Measurements from ENCODE around the gene NR4A1.
"Not testable (repeated sequence)": the region's sequence is repeated elsewhere in the genome, so short reads cannot be mapped to it uniquely, and the experiment has no call there.

Gene NR4A1

DNA sequence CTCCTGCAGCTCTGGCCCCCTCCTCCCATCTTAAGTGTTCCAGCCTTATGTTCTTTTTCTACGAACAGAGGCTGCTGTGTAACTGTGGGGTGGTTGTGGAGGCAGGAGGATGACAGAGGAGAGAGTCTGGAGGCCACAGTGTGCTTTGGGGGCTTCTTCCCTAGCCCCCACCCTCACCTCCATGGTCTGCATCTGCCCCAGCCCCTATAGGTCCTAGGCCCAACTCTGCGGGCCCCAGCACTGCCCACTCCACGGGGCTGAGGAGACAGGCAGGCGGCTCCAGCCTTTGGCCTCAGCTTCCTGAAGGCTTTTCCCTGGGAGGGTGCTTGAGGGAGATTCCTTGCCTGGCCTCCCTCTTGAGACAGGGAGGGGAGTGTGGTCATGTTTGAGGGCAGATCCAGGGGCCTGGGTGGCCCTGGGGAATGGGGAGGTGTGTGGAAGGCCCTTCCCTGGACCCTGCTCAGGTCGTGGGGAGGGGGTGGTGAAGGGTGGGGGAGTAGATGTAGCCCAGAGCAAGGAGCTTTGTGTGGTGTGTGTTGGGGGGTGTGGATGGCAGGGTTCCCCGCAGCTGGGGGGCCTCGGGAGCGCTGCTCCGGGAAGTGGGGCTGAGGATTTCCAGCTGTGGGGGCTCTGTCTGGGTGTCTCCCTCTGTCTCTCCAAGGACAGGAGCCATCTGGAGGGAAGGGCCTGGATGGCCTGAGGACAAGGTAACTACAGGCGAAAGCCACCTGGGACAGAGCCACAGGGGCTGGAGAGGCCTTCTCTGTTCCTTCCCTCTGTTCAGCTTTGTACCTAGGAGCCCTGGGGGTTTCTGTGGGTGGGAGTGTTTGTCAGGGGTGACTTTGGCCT lies 29.4 kb downstream of the NR4A1 start:
- no peak for ATAC-seq

DNA sequence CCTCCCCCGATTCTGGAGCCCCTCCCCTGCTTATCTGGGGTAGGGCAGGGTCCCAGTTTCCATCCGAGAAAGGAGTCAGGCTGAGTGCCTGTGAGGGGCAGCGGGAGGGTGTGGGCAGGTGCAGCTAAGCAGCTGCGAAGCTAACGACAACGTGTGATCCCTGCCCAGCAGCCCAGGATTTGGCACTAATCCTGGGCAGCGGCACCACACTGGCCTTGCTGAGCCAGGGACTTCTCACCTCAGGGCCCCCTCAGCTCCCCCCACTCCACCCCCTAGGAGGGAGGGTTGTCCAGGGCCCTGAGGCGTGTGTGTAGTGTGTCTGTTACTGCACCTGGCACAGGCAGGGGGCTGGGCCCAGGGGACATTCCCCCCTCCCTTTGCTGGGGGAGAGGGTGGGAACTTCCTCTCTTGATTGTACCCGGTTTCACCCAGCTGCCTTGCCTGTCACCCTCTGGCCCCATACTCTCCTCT lies 30.1 kb downstream of the NR4A1 start:
- ATAC-seq, result peak in 1 of 2 donors; percentile 34

DNA sequence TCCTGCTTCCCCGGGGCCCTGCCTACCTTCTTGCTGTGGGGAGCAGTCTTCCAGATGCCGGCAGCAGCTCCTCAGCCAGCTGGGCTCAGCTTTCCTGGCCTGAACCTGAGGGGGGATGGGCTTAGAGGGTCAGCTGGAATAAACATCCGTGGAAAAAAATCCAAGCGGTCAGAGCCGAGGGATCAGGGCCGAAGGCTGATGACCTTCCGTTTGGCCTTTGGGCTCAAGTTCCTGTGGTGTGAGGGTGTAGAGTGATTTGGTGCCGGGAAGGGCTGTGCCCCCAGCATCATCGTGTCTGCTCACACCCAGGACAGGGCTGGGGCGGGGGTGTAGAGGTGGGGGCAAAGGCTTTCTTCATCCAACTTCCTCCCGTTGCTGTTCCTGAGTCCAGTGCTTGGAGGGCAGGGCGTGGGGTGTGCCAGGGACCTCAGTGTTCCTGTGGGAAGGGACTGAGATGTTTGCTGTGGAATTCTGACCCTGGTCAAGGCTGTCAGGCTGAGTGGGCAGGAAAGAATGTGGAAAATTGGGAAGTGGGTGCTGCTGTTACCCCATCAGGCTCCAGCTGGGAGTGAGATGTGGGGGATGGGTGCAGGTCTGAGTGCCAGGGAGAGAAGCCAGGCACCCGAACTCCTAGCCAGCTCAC lies 30.9 kb downstream of the NR4A1 start:
- ATAC-seq, result no peak

DNA sequence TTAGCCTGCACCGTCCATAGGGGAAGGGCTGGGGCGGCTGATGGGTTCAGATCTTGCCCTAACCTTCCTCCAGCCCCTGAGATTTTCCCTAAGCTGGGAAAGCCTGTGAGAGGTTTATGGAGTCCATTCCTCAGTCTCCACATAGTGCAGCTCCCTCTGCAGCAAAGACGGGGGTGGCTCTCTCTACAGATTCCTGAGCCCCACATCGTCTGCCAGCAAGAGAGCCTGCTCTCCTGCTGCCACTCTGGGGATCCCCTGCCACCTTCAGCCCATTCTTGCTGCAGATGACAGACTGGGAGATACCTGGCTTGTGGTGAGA lies 31.4 kb downstream of the NR4A1 start:
- ATAC-seq, result no peak

DNA sequence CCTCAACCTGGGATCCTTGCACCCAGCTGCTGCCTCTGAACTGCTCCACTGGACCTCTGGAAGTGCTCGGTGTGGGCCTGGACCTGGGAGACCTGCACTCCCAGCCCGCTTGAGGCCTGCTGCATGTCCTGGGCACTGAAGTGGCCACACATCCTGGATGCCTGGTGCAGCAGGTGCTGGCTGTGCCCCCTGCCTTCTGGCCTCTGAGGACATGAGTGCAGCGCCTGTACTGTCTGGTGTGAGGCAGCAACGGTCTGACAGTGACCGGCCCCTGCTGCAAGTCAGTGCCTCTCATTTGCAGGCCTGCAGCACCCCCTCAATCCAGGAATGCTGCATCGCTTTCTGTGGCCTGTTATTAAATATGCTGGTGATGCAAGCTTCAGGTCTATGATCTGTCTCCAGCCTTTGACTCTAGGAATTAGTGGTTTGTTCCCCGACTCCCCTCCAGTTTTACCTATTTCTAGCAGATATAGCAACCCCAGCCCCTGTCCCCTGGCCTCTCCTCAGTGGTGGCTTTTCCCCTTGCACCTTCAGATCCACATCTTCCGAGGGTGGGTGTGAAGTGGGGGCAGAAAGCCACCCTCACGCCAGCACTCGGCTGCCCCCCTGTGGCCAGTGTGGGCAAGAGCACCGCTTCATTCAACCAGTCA lies 31.9 kb downstream of the NR4A1 start:
- ATAC-seq, result peak; percentile 71 to 83

DNA sequence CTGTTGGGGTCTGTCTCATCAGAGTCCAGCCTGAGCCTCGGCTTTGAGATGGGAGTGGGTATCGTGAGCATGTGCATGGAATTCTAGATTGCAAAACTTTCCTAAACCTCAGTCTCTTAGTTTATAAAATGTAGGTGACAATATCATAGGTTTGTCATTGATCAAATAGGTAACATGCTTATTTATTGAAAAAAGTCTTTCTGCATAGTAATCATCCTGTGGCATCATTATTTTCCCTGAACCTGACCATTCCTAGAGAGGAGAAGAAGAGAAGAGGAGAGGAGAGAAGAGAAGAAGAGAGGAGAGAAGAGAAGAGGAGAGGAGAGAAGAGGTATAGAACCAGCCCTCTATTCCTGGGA lies 32.4 kb downstream of the NR4A1 start:
- ATAC-seq, result no peak

DNA sequence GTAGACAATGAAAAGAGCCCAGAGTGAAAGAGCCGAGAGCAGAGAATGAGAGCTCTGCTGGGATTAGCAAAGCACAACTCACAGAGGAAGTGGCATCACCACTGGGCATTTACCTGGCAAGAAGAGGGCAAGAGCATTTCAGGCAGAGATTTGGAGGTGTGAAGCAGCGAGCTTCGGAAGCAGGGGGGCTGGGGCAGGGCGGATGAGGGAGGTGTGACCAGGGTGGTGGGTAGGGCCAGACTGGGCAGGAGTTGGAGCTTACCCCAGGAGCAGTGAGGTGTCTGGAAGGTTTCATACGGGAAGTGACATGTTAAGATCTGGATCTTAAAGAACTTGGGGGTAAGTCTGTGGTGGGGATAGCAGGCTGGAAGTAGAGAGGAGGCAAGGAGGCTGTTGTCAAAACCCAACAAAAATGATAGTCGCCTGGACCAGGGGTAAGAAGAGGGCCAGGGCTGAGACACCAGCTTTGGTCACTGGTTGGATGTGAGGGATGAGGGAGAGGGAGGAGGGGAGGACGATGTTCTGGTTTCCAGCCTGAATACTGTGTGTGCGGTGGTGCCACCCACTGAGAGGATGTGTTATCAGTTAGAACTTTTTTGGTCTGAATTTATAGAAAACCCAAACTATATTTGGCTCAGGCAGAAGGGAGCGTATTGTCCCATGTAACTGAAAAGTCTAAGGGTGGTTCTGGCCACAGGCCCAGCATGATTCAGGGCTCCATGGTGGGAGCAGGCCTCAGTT lies 33.4 kb downstream of the NR4A1 start:
- ATAC-seq, result no peak

DNA sequence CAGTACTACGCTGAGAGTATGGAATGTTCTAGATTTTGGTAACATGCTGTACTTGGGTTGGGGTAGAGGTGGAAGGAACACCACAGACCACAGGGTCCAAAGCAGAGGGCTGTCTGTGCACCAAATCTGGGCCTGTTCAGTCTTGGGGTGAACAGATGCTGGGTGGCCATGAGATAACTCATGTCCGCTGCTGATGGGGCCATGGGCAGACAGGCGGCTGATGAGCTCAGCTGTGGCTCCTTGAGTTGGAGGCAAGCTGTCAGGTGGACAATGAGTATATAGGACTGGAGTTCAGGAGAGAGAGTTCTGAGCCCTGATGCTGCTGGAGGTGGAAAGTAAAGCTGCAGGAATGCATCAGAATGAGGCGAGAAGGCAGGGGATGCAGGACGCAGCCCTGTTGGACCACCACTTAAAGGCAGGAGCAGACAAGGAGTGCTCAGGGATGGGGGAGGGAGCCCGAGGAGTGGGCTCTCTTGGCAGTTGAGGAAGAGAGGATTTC lies 34.5 kb downstream of the NR4A1 start:
- ATAC-seq, result no peak

DNA sequence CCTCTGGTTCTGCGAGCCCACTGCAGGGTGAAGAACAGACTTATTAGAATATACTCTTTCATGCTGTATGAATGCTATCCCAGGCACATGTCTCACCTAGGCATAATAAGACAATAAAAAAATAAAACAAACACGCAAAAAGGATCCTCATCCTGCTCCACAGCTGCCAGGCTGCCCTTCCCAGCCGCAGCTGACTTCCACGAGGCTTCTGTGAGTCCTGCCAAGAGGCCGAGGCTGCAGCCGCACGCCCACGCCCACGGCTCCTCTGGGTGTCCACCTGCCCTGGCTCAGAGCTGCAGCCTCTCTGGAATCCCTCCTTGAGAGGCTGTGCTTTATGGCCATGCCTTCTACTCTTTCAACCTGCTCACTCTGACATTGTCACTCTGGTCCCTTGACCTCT lies 35.1 kb downstream of the NR4A1 start:
- ATAC-seq, result no peak

DNA sequence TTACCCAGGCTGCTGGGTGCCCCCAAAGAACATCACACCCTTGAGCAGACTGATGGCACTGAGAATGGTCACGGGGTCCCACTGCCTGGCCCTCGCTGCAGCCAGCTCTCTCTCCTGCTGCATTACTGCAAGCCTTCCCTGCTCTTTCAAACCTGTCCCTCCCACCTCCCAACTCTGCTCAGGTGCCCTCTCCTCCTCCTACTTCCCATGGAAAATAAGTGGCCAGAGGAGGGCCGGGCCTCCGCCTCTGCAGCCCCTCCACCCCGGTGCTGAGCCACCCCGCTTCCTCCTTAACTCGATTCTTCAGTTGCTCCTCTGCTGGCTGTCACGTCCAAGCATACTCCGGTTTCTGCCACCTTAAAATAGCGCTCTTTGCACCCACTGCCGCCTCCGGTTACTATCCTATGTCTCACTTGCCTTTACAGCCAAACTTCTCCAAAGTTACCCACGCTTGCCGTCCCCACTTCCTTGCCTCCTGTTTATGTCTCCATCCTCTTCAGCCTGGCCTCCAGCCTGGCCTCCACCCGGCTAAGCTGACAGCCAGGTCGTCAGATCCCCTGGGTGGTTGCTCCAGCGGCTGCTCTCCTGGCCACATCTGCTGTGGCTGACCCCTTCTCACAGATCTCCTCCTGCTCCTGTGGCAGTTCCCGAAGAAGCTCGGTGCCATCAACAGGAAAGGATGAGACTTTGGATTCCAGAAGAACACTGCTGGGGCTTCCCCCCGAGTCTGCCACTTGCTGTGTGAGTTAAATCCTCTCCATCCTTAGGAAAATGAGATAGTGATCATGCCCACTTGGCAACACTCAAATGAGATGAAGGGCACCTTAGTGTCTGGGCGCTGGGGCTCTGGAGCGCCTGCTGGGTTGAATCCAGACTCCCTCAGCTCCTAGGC lies 35.9 kb downstream of the NR4A1 start:
- no peak for ATAC-seq

DNA sequence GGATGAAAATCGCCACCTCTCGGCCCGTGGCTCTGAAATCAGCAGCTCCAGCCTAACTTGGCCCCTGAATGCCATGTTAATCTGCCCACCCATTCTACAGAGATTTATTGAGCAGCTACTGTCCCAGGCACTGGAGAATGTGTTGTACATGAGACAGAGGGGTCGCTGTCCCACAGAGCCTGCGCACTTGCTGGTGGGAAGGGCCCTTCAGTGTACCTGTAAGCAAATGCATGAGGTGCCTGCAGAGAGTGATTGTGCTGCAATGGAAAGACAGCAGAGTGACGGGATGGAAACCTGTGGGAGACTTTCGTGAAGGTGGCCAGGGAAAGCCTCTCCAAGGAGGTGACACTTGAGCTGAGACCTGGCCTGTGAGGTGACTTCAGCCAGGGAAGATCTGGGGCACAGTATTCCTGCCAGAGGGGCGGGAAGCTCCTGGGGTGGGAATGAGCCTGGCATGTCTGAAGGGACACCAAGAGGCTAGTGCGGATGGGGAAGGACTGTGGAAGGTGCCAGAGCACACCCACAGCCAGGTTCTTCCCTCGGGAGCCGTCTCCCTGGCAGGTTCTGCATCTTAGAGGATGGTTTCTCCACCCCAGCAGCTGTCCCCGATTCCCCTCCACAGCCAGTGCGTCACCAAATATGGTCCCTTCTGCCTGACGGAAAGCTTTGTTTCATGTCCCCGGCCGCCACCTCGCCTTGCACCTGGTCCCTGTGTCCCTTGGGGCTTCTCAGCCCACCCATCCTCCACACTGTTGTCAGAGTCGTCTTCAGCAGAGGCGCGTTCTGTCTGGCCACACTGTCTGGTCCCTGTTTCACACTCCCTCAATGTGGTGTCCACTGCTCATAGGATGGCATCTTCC lies 36.9 kb downstream of the NR4A1 start:
- ATAC-seq, result no peak

DNA sequence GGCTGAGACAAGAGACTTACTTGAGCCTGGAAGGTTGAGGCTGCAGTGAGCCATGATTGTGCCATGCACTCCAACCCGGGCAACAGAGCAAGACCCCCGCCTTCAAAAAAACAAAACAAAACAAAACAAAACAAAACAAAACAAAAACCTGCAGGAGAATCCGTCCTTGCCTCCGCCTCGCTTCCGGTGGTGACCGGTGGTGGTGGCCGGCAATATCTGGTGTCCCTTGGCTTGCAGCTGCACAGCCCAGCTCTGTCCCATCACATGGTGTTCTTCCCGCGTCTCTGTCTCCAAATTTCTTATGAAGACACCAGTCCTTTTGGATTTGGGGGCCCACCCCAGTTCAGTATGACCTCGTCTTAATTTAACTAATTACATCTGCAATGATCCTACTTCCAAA lies 38.2 kb downstream of the NR4A1 start:
- ATAC-seq, result no peak

DNA sequence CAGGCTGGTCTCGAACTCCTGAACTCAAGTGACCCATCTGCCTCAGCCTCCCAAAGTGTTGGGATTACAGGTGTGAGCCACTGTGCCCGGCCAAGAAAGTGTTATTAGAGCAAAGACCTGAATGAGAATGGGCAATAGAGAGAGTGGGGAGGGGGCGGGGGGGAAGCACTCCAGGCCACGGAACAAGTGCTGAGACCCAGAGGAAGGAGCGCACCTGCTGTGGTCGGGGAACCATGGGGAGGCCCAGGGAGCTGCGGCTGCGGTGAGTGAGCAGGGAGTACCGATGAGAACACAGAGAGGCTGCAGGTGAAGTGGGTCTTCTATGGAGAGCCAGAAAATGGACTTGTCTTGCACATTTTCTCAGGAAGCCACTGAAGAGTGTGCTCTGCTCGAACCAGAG lies 39.0 kb downstream of the NR4A1 start:
- ATAC-seq, result no peak

DNA sequence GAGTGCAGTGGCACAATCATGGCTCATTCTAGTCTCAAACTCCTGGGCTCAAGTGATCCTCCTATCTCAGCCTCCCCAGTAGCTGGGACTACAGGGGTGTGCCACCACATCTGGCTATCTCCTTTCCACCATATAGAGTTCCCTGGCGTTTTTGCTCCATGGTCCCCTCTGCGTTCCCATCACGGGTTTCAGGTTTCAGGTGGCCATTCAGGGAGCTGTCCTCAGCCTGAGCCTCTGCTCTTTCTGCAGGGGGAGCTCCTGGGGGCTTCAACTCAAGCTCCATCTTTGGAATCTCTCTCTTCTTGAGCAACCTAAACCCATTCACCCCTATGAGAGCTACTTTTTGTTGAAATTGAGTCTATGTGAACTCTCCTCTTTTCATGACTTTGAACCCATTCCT lies 39.8 kb downstream of the NR4A1 start:
- ATAC-seq, result no peak

DNA sequence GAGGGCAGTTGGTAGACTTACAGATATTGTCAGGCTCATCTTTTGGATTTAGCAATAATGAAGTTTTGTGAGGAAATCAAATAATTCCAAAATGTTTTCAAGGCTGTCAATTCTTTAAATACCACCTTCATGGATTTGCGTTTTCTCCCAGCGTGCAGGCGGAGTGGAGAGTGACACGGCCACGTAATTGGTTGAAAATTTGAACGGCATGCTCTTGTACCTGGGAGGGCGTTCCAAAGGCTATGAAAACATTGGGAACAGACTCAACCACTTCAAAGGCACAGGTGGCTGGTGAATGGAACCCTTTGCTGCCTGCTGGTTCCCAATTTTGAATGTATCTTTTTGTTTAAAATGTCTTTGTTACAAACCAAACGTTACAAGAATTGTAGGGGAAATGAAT lies 40.6 kb downstream of the NR4A1 start:
- no peak for ATAC-seq

DNA sequence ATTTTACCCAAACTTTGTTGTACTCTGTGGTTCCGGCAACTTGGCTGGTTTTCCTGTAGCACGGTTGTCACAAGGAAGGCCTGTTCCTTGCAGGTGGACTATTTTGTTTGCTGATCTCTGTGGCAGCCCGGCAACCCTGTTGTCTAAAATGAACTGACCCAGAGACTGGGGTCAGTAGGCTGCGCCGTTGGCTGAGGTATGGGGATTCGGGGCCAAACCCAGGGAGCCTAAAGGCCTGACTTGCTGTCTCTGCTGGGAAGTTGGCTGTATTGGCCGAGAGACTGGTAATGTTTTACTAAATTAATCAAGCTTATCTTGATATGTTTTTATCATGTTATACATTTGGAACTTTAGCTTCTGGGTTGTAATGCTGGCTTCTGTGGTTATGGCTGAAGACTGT lies 42.1 kb downstream of the NR4A1 start:
- ATAC-seq, result no peak

DNA sequence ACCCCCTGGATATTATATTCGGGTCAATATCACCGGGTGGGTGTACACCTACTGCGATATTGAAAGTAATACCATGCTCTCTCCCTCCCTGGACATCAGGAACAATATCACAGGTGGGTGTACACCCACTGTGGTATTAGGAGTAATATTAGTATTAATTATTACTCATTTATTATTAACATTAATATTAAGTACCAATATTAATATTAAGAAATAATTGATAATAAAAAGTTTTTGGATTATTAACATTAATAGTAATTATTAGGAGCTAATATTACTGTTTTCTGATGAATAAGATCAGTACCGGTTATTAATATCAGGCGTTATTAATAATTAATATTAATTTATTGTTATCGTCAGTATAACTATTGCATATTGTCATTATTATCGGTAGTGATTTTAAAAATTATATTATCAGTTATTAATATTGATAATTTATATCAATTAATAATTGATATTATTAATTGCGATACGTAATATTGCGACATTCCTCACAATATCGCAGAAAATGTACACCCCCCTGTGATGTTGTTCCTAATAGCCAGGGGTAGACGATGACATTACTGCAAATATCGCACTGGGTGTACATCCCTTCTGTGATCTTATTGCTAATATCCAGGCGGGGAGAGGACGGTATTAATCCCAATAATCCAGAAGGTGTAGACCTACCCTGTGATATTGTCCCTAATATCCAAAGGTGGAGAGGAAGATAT lies 45.2 kb downstream of the NR4A1 start:
- ATAC-seq, result no peak

DNA sequence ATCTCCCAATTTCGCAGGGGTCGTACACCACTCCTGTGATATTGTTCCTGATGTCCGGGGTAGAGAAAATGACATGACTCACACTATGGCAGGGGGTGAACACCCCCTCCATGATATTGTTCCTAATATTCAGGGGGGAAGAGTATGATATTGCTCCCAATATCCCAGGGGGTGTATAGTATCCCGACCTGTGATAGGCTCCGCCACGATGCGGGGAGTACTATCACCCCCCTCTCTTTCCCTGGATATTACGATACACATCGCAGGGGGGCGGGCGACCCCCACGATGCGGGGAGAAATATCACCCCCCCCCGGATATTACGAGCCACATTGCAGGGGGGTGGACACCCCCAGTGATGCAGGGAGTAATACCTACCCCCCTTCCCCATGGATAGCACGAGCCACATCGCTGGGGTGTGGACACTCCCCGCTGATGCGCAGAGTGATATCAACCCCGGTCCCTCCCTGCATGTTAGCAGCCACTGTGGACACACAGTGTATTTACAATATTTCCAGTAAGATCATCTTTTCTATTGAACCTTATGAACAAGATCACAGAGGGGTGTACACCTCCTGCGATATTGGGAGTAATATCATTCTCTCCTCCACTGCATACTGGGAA lies 45.9 kb downstream of the NR4A1 start:
- no peak for ATAC-seq

DNA sequence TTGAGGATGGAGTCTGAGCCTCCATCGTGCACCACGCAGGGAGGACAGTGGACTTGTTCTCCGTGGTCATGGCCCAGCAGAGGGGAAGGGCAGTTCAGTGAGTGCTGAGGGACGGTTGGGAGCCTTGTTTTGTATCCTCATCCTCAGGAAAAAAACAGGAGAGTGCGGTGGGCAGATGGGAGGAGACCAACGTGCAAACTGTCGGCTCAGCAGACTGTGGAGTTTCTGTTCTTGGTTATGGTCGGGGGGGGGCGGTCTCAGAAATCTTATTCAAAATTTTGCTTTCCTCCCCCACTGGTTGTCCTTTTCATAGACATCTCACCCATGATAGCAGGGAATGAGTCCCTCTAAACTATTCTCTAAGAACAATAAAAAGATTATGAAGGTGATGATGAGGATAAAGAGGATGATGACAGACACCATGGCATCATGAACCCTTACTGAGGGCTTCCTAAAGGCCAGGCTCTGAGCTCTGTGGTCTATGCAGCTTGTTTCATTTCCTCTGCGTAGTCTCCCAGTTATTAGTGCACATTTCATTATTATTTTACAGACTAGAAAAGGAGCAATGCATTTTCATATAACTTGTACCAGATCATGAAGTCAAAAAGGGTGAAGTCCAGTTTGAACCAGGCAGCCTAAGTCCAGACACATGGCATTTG lies 53.3 kb downstream of the NR4A1 start:
- not testable (repeated sequence) for ATAC-seq

Data from activated CD4-positive, CD25-positive, alpha-beta regulatory T cell treated with anti-CD3 and anti-CD28 coated beads, Interleukin-2, amount 50 U/mL, for 24 hours (primary cell).